HEK293T (cell line): Measurements from ENCODE around the gene STIL.

Source experiments
- BHLHE40 ChIP-seq: fragments of 450-650 bp; IDR thresholded peaks from 2 replicates; pipeline ENCODE4 v1.6.1; 2016; ENCODE audit warnings: mild to moderate bottlenecking, moderate library complexity, borderline replicate concordance
- CTBP1 ChIP-seq: fragments of 450-650 bp; IDR thresholded peaks from 2 replicates; pipeline ENCODE4 v1.6.1; 2016; ENCODE audit warnings: borderline replicate concordance
- ELF4 ChIP-seq: fragments of 450-650 bp; IDR thresholded peaks from 2 replicates; pipeline ENCODE4 v1.6.1; 2017; ENCODE audit warnings: antibody characterized with exemption
- FOXA1 ChIP-seq: fragments of 450-650 bp; IDR thresholded peaks from 2 replicates; pipeline ENCODE4 v1.6.1; 2016; ENCODE audit warnings: mild to moderate bottlenecking
- FOXM1 ChIP-seq: fragments of 450-650 bp; IDR thresholded peaks from 2 replicates; pipeline ENCODE4 v1.6.1; 2017; ENCODE audit warnings: mild to moderate bottlenecking, borderline replicate concordance
- HDGF ChIP-seq: fragments of 450-650 bp; IDR thresholded peaks from 2 replicates; pipeline ENCODE4 v1.6.1; 2017; ENCODE audit warnings: antibody characterized with exemption, borderline replicate concordance
- L3MBTL2 ChIP-seq: fragments of 450-650 bp; conservative IDR thresholded peaks from 2 replicates; pipeline ENCODE4 v1.6.1; 2016; ENCODE audit warnings: mild to moderate bottlenecking
- LEF1 ChIP-seq: fragments of 450-650 bp; IDR thresholded peaks from 2 replicates; pipeline ENCODE4 v1.6.1; 2017; ENCODE audit warnings: mild to moderate bottlenecking, borderline replicate concordance
- NFRKB ChIP-seq: fragments of 450-650 bp; IDR thresholded peaks from 2 replicates; pipeline ENCODE4 v1.6.1; 2016; ENCODE audit warnings: mild to moderate bottlenecking, moderate library complexity
- SP1 ChIP-seq: fragments of 450-650 bp; IDR thresholded peaks from 2 replicates; pipeline ENCODE4 v1.6.1; 2017
- ZNF384 ChIP-seq: fragments of 450-650 bp; IDR thresholded peaks from 2 replicates; pipeline ENCODE4 v1.6.1; 2016
- TF ChIP-seq, protein P1 (sequence below): fragments of 450-650 bp; IDR thresholded peaks from 2 replicates; pipeline ENCODE4 v1.6.1; 2016

DNA sequence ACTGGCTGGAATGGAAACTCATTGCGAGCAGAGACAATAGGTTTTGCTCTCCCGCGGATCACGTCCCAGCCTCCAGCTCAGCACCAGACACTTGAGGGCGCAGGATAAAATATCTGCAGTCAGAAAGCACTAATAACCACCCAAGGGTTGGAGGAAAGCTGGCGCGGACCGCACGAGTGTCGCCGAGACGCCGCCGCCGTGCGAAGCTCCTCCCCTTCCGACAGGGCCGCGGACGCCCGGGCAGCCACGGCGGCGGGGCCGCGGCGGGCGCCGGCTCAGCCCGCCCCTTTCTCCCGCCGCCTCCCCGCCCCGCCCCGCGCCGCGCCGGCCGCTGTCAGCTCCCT lies 19.6 kb upstream of the STIL start, which contains the start of gene CMPK1:
- TF ChIP-seq FOXA1 = no peak
- no peak for TF ChIP-seq ZNF384
- TF ChIP-seq LEF1 = no peak
- TF ChIP-seq FOXM1 = no peak
- no peak for TF ChIP-seq ELF4
- TF ChIP-seq BHLHE40 = no peak
- no peak for TF ChIP-seq SP1
- TF ChIP-seq, protein P1, sequence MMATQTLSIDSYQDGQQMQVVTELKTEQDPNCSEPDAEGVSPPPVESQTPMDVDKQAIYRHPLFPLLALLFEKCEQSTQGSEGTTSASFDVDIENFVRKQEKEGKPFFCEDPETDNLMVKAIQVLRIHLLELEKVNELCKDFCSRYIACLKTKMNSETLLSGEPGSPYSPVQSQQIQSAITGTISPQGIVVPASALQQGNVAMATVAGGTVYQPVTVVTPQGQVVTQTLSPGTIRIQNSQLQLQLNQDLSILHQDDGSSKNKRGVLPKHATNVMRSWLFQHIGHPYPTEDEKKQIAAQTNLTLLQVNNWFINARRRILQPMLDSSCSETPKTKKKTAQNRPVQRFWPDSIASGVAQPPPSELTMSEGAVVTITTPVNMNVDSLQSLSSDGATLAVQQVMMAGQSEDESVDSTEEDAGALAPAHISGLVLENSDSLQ = no peak
- TF ChIP-seq L3MBTL2 = no peak; the same call in none of the 2 replicates
- no peak for TF ChIP-seq HDGF
- no peak for TF ChIP-seq CTBP1
- TF ChIP-seq NFRKB = no peak
